Esophagus (tissue), 2 donors: ENCODE data around the gene CSNK1G1. TPM values are rescaled to one million over a fixed set of nuclear protein-coding genes. Genes with fewer than 3 reads are reported as not detected.
"Not testable (repeated sequence)": the region's sequence is repeated elsewhere in the genome, so short reads cannot be mapped to it uniquely, and the experiment has no call there.

ENCODE experiments used
- H3K27ac ChIP-seq, 2 donors: one replicate each; pipeline ENCODE4 v1.5.1; 2013; ENCODE audit warnings: low read depth in 2 of 2, mild to moderate bottlenecking in 2 of 2, inconsistent platforms in 1 of 2, low read length in 1 of 2, moderate library complexity in 1 of 2
- H3K27me3 ChIP-seq, 2 donors: one replicate each; pipeline ENCODE4 v1.6.1; 2013; ENCODE audit warnings: low read length in 2 of 2, control low read depth in 1 of 2, mild to moderate bottlenecking in 1 of 2; ENCODE audit not compliant: insufficient read depth in 2 of 2, control insufficient read depth in 1 of 2
- H3K36me3 ChIP-seq, 2 donors: one replicate each; pipeline ENCODE4 v1.6.1; 2013; ENCODE audit warnings: low read length in 1 of 2; ENCODE audit not compliant: control insufficient read depth in 2 of 2, insufficient read depth in 2 of 2
- H3K4me1 ChIP-seq, 2 donors: one replicate each; pipeline ENCODE4 v1.6.1; 2013; ENCODE audit warnings: low read length in 1 of 2; ENCODE audit not compliant: control insufficient read depth in 2 of 2, insufficient read depth in 2 of 2
- H3K4me3 ChIP-seq, 2 donors: one replicate each; pipeline ENCODE4 v1.5.1; 2013; ENCODE audit warnings: low read length in 2 of 2, mild to moderate bottlenecking in 2 of 2, low read depth in 1 of 2, moderate library complexity in 1 of 2
- H3K9me3 ChIP-seq, 2 donors: one replicate each; pipeline ENCODE4 v1.6.1; 2013; ENCODE audit warnings: mild to moderate bottlenecking in 2 of 2, low read depth in 1 of 2, low read length in 1 of 2, moderate library complexity in 1 of 2; ENCODE audit not compliant: control insufficient read depth in 2 of 2, insufficient read depth in 1 of 2
- WGBS, 2 donors: extraction: QIAGEN DNeasy Blood & Tissue Kit; methylation state at CpG; one replicate each; pipeline ENCODE4 v1.1.7; 2013; 5-methylcytosine and 5-hydroxymethylcytosine counted together
- polyA plus RNA-seq, 2 donors: library from polyadenylated mRNA; stranded (reverse); fragments of 200-250 nt; gene quantifications; one replicate each; pipeline ENCODE4 v1.2.3, GENCODE V29; 2013
- donor health status: healthy with polysubstance abuse.
- donor health status: Bipolar disorder and iron deficiency.

CSNK1G1 gene
- polyA plus RNA-seq, 2 donors, result 3.8 to 4.6 TPM

GRCh38 chr15:64337761-64338160 lies 18.2 kb downstream of the CSNK1G1 start:
- H3K36me3 ChIP-seq, result no peaks in the 10 kb centered on the region
- H3K4me1 ChIP-seq, result peaks cover 0 to 2% of the 10 kb centered on the region in 2 donors
- no peaks in the 10 kb centered on the region for H3K27me3 ChIP-seq
- no peak overlapping the region for H3K4me3 ChIP-seq
- H3K27ac ChIP-seq, result no peak overlapping the region
- 87 to 88% methylated on average over 2 of the region's 2 CpGs for WGBS, 2 donors
- no peaks in the 10 kb centered on the region for H3K9me3 ChIP-seq

GRCh38 chr15:64333986-64334929 lies 21.7 kb downstream of the CSNK1G1 start:
- H3K27ac ChIP-seq, result peak overlapping the region; percentile 22 to 31
- 66% methylated on average over 9 of the region's 9 CpGs for WGBS, 2 donors
- no peaks in the 10 kb centered on the region for H3K9me3 ChIP-seq
- H3K4me3 ChIP-seq, result no peak overlapping the region
- H3K4me1 ChIP-seq, result peaks cover 0 to 2% of the 10 kb centered on the region in 2 donors
- H3K27me3 ChIP-seq, result no peaks in the 10 kb centered on the region
- H3K36me3 ChIP-seq, result no peaks in the 10 kb centered on the region

- 97% methylated on average over 2 of the region's 2 CpGs for WGBS, 2 donors
- H3K4me1 ChIP-seq, result peaks cover 0 to 2% of the 10 kb centered on the region in 2 donors
- no peaks in the 10 kb centered on the region for H3K36me3 ChIP-seq
- H3K27ac ChIP-seq, result no peak overlapping the region
- H3K9me3 ChIP-seq, result no peaks in the 10 kb centered on the region
- no peaks in the 10 kb centered on the region for H3K27me3 ChIP-seq
- no peak overlapping the region for H3K4me3 ChIP-seq
These were observed 22.5 kb downstream of the CSNK1G1 start for GRCh38 chr15:64333516-64333915.

GRCh38 chr15:64331668-64332067 lies 24.3 kb downstream of the CSNK1G1 start:
- H3K27me3 ChIP-seq, H3K9me3 ChIP-seq, H3K36me3 ChIP-seq, H3K4me1 ChIP-seq, H3K27ac ChIP-seq, H3K4me3 ChIP-seq: not testable (repeated sequence)
- 50 to 58% methylated on average over 2 of the region's 3 CpGs for WGBS, 2 donors

GRCh38 chr15:64326975-64327374 lies 29.0 kb downstream of the CSNK1G1 start:
- not testable (repeated sequence) for H3K27me3 ChIP-seq, H3K4me3 ChIP-seq, H3K36me3 ChIP-seq, H3K4me1 ChIP-seq, H3K27ac ChIP-seq, H3K9me3 ChIP-seq
- 30 to 45% methylated on average over 3 to 8 of the region's 15 CpGs for WGBS, 2 donors

- peak overlapping the region in 1 of 2 donors; percentile 22 for H3K4me3 ChIP-seq
- H3K27ac ChIP-seq, result peak overlapping the region; percentile 33 to 86
- H3K4me1 ChIP-seq, H3K27me3 ChIP-seq, H3K9me3 ChIP-seq, H3K36me3 ChIP-seq: not testable (repeated sequence)
- WGBS, 2 donors, result 68 to 82% methylated on average over 6 to 12 of the region's 20 CpGs
These were observed 29.5 kb downstream of the CSNK1G1 start for GRCh38 chr15:64326458-64326857.

- Histone ChIP-seq H3K4me3 (no peak overlapping the region), H3K27ac (peak overlapping the region in 1 of 2 donors; percentile 30), H3K27me3 (no peaks in the 10 kb centered on the region), H3K9me3 (no peaks in the 10 kb centered on the region), H3K36me3 (no peaks in the 10 kb centered on the region), H3K4me1 (peaks cover 0 to 2% of the 10 kb centered on the region in 2 donors)
- 84 to 88% methylated on average over 5 of the region's 5 CpGs for WGBS, 2 donors
These were observed 31.7 kb downstream of the CSNK1G1 start for GRCh38 chr15:64324165-64324877.

- H3K4me3 ChIP-seq, result no peak overlapping the region
- no peaks in the 10 kb centered on the region for H3K27me3 ChIP-seq
- H3K4me1 ChIP-seq, result no peaks in the 10 kb centered on the region
- 47 to 58% methylated on average over 4 of the region's 4 CpGs for WGBS, 2 donors
- no peaks in the 10 kb centered on the region for H3K36me3 ChIP-seq
- H3K9me3 ChIP-seq, result no peaks in the 10 kb centered on the region
- peak overlapping the region; percentile 71 to 78 for H3K27ac ChIP-seq
These were observed 40.8 kb downstream of the CSNK1G1 start for GRCh38 chr15:64315216-64315615.

GRCh38 chr15:64314456-64314855 lies 41.5 kb downstream of the CSNK1G1 start:
- 86 to 88% methylated on average over 3 of the region's 3 CpGs for WGBS, 2 donors
- Histone ChIP-seq H3K9me3 (no peaks in the 10 kb centered on the region), H3K27ac (no peak overlapping the region), H3K27me3 (no peaks in the 10 kb centered on the region), H3K4me3 (no peak overlapping the region), H3K36me3 (no peaks in the 10 kb centered on the region), H3K4me1 (no peaks in the 10 kb centered on the region)
